Smooth muscle cell (in vitro differentiated cells): Measurements from ENCODE around the gene SLC2A4RG. TPM values are rescaled to one million over a fixed set of nuclear protein-coding genes. Genes with fewer than 3 reads are reported as not detected.

Source experiments
- DNase-seq: peaks from one replicate; lab custom pipeline; 2025; ENCODE audit not compliant: unreplicated experiment; lab: John Stamatoyannopoulos, UW
- H2AFZ ChIP-seq: fragments of 200-600 bp; sonication (generic); 2 replicates; pipeline ENCODE4 v1.6.0; 2016; ENCODE audit warnings: antibody characterized with exemption, low read depth, mild to moderate bottlenecking
- H3F3A ChIP-seq: fragments of 200-600 bp; sonication (generic); 2 replicates; pipeline ENCODE4 v1.6.0; 2017; ENCODE audit warnings: antibody characterized with exemption, low read depth
- H3K27ac ChIP-seq: fragments of 200-600 bp; sonication (generic); 2 replicates; pipeline ENCODE4 v1.5.1; 2016; ENCODE audit warnings: low read depth, mild to moderate bottlenecking
- H3K27me3 ChIP-seq: fragments of 200-600 bp; sonication (generic); 2 replicates; pipeline ENCODE4 v1.6.1; 2016; ENCODE audit warnings: low read depth, mild to moderate bottlenecking
- H3K36me3 ChIP-seq: fragments of 200-600 bp; sonication (generic); 2 replicates; pipeline ENCODE4 v1.5.1; 2016; ENCODE audit warnings: low read depth
- H3K4me1 ChIP-seq: fragments of 200-600 bp; sonication (generic); 2 replicates; pipeline ENCODE4 v1.5.1; 2016; ENCODE audit warnings: low read depth
- H3K4me2 ChIP-seq: fragments of 200-600 bp; sonication (generic); 2 replicates; pipeline ENCODE4 v1.6.0; 2016; ENCODE audit warnings: mild to moderate bottlenecking
- H3K4me3 ChIP-seq: fragments of 200-600 bp; sonication (generic); 2 replicates; pipeline ENCODE4 v1.5.1; 2016; ENCODE audit warnings: mild to moderate bottlenecking
- H3K79me2 ChIP-seq: fragments of 200-600 bp; sonication (generic); 2 replicates; pipeline ENCODE4 v1.6.0; 2016; ENCODE audit warnings: low read depth, mild to moderate bottlenecking
- H3K9ac ChIP-seq: fragments of 200-600 bp; sonication (generic); 2 replicates; pipeline ENCODE4 v1.6.0; 2016; ENCODE audit warnings: low read depth
- H3K9me3 ChIP-seq: fragments of 200-600 bp; sonication (generic); replicated peaks from 2 replicates; pipeline ENCODE4 v1.5.1; 2016; ENCODE audit warnings: low read depth
- H4K20me1 ChIP-seq: fragments of 200-600 bp; sonication (generic); 2 replicates; pipeline ENCODE4 v1.6.0; 2016; ENCODE audit warnings: low read depth
- WGBS: methylation state at CpG from one replicate; pipeline ENCODE4 v1.1.7; 2016; ENCODE audit warnings: low lambda C conversion rate; 5-methylcytosine and 5-hydroxymethylcytosine counted together
- polyA plus RNA-seq: library from polyadenylated mRNA; unstranded; fragments of >200 nt; fragmentation: Nextera tagmentation; extraction: Ambion mirVana; gene quantifications from 2 replicates; pipeline ENCODE4 v1.2.1, GENCODE V29; 2016
- total RNA-seq: library from RNA; depleted of rRNA; stranded (reverse); fragments of >200 nt; gene quantifications from 2 replicates; pipeline ENCODE4 v1.2.3, GENCODE V29; 2014
- TF ChIP-seq, protein P1 (sequence below): fragments of 200-600 bp; sonication (generic); IDR thresholded peaks from 2 replicates; pipeline ENCODE4 v1.5.1; 2017; ENCODE audit warnings: borderline replicate concordance, mild to moderate bottlenecking, antibody characterized with exemption; ENCODE audit not compliant: insufficient read depth, poor library complexity, severe bottlenecking

SLC2A4RG gene
- total and polyA plus RNA-seq, 2 experiments from 2014 or later: 43.7 to 45.6 TPM

DNA sequence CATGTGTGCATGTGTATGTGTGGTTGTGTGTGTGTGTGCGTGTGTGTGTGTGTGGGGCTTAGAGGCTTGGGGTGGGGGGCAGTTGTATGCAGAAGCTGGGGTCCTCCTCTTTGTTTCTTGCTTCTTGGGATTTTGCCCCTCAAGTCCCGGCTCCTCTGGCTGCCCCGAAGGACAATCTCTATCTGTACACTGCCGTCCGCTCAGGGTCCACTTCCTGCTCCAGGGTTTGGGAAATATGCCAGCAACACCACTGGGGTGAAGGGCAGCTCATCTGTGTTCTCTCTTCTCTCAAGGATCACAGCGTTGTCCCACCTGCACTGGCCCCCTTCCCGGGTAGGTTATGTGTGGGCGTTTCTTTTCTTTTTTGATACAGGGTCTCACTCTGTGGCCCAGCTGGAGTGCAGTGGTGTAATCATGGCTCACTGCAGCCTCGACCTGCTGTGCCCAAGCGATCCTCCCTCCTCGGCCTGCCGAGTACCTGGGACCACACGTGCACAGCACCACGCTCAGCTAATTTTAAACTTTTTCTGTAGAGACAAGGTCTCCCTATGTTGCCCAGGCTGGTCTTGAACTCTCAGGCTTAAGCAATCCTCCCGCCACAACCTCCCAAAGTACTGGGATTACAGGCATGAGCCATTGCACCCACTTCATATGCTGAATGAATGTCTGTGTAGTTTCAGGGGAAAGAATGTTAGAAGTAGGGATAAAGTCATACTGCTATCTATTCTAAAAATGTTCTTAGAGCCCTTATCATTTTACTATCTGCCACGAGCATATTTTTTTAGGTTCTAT lies 25.7 kb downstream of the SLC2A4RG start:
- Histone ChIP-seq H2AFZ (no peak overlapping the region), H3K9me3 (no peaks in the 10 kb centered on the region), H3K79me2 (no peaks in the 10 kb centered on the region), H3K27me3 (no peaks in the 10 kb centered on the region), H3F3A (no peaks in the 10 kb centered on the region), H3K27ac (no peak overlapping the region), H3K36me3 (no peaks in the 10 kb centered on the region), H3K9ac (no peak overlapping the region), H3K4me3 (no peak overlapping the region), H3K4me2 (no peak overlapping the region), H3K4me1 (no peaks in the 10 kb centered on the region), H4K20me1 (no peaks in the 10 kb centered on the region)
- DNase-seq: no peak
- 90% methylated on average over 16 of the region's 16 CpGs for WGBS
- TF ChIP-seq, protein P1, sequence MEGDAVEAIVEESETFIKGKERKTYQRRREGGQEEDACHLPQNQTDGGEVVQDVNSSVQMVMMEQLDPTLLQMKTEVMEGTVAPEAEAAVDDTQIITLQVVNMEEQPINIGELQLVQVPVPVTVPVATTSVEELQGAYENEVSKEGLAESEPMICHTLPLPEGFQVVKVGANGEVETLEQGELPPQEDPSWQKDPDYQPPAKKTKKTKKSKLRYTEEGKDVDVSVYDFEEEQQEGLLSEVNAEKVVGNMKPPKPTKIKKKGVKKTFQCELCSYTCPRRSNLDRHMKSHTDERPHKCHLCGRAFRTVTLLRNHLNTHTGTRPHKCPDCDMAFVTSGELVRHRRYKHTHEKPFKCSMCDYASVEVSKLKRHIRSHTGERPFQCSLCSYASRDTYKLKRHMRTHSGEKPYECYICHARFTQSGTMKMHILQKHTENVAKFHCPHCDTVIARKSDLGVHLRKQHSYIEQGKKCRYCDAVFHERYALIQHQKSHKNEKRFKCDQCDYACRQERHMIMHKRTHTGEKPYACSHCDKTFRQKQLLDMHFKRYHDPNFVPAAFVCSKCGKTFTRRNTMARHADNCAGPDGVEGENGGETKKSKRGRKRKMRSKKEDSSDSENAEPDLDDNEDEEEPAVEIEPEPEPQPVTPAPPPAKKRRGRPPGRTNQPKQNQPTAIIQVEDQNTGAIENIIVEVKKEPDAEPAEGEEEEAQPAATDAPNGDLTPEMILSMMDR: no peak

DNA sequence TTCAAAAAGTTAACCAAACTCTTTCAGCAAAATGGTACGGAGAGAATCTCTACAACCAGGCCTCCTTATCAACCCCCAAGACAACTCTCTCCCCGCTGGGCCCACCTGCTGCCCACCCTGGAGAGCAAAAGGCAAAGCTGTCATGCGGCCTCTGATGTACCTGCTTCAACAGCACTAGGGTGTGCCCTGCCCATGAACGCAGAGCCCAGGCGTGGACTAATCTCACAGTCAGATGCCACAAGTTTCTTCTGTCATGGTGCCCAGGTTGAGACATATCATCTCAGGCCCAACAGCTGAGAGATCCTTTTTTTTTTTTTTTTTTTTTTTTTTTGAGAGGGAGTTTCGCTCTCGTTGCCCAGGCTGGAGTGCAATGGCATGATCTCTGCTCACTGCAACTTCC lies 26.3 kb downstream of the SLC2A4RG start:
- no peaks in the 10 kb centered on the region for H3K27me3 ChIP-seq
- H3K4me3 ChIP-seq: no peak overlapping the region
- no peaks in the 10 kb centered on the region for H3K9me3 ChIP-seq
- H3K4me2 ChIP-seq: no peak overlapping the region
- no peak overlapping the region for H3K9ac ChIP-seq
- H3K27ac ChIP-seq: no peak overlapping the region
- H2AFZ ChIP-seq: no peak overlapping the region
- no peaks in the 10 kb centered on the region for H4K20me1 ChIP-seq
- TF ChIP-seq, protein P1: no peak
- no peak for DNase-seq
- no peaks in the 10 kb centered on the region for H3F3A ChIP-seq
- 98% methylated on average over 7 of the region's 7 CpGs for WGBS
- no peaks in the 10 kb centered on the region for H3K36me3 ChIP-seq
- no peaks in the 10 kb centered on the region for H3K79me2 ChIP-seq
- no peaks in the 10 kb centered on the region for H3K4me1 ChIP-seq

DNA sequence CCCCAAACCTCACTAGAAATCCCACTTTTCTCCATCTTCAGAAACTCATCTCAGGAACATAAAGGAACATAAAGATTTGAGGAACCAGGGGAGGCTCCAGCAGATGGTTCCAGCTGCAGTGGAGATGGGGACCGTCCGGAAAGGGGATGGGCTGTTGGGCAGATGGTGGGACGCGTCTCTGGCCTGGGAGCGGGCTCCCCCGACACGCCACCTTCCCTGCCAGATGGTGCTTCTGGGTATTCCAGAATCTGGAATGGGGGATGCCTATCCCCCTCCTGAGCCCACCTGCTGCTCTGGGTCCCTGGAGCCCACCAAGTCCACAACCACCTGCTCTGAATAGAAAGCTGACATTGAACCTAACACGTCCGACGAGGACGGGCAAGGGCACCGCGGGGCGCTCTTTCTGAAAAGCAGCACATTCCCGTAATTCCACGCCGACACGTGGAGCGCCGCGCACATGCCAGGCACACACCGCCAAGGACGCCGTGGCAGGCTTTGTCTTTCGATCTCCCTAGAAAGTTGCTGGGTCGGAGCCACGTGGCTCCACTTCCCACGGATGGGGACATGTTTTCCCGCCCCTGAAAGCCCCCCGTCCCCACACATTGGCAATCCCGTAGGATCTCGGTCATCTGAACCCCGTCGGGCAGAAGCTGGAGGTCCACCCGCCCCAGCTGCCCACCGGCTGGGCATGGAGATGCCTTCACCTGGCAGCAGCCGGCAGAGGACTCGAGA lies 27.3 kb downstream of the SLC2A4RG start:
- no peaks in the 10 kb centered on the region for H3K27me3 ChIP-seq
- H3K4me3 ChIP-seq: no peak overlapping the region
- no peak overlapping the region for H2AFZ ChIP-seq
- TF ChIP-seq, protein P1: no peak
- H3K9ac ChIP-seq: no peak overlapping the region
- WGBS: 97% methylated on average over 34 of the region's 38 CpGs
- DNase-seq: no peak
- H3K27ac ChIP-seq: no peak overlapping the region
- no peaks in the 10 kb centered on the region for H3K79me2 ChIP-seq
- H3F3A ChIP-seq: no peaks in the 10 kb centered on the region
- no peaks in the 10 kb centered on the region for H4K20me1 ChIP-seq
- no peak overlapping the region for H3K4me2 ChIP-seq
- H3K9me3 ChIP-seq: no peaks in the 10 kb centered on the region
- no peaks in the 10 kb centered on the region for H3K4me1 ChIP-seq
- H3K36me3 ChIP-seq: no peaks in the 10 kb centered on the region
